ENCODE results near the gene DUSP14. TPM values are rescaled to one million over a fixed set of nuclear protein-coding genes. Genes with fewer than 3 reads are reported as not detected.

Gene DUSP14
- total RNA-seq, 3 donors from 2014 or later = 18.7 to 32.8 (median 24.6) TPM

DNA sequence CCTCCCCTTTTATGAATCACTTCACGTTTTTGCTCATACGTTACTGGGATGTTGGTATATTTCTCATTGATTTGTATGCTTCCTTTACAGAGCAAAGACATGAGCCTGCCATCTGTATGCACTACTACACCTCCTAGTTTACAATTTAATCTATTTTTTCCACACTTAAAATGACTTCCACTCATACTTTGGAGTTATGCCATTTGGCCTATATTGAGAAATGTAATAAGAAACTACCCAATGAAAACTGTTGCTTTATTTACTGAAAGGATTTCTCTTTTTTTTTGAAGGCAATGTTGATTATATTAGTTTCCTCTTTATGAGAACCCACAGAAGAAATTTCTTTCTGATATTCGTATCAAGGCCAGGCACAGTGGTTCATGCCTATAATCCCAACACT, 43.1 kb downstream of the DUSP14 start:
- no peaks in the 10 kb centered on the region for H3K4me1 ChIP-seq
- H3K36me3 ChIP-seq = peaks cover 15% of the 10 kb centered on the region
- H3K4me3 ChIP-seq = no peak overlapping the region
- H3K27me3 ChIP-seq = no peaks in the 10 kb centered on the region
- intact Hi-C loops (cut with DNase I; ENCODE audit: low total_unique reads) = no loop called here
- no peak overlapping the region for H3K27ac ChIP-seq
- DNase-seq (ENCODE audit: low spot score in 2 of 2) = no peak
- no peaks in the 10 kb centered on the region for H3K9me3 ChIP-seq
- TF ChIP-seq POLR2A (IDR thresholded peaks at IDR 0.05) = no peak
- TF ChIP-seq POLR2AphosphoS5 (IDR thresholded peaks at IDR 0.05) = no peak
- TF ChIP-seq, protein P1, sequence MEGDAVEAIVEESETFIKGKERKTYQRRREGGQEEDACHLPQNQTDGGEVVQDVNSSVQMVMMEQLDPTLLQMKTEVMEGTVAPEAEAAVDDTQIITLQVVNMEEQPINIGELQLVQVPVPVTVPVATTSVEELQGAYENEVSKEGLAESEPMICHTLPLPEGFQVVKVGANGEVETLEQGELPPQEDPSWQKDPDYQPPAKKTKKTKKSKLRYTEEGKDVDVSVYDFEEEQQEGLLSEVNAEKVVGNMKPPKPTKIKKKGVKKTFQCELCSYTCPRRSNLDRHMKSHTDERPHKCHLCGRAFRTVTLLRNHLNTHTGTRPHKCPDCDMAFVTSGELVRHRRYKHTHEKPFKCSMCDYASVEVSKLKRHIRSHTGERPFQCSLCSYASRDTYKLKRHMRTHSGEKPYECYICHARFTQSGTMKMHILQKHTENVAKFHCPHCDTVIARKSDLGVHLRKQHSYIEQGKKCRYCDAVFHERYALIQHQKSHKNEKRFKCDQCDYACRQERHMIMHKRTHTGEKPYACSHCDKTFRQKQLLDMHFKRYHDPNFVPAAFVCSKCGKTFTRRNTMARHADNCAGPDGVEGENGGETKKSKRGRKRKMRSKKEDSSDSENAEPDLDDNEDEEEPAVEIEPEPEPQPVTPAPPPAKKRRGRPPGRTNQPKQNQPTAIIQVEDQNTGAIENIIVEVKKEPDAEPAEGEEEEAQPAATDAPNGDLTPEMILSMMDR (IDR thresholded peaks at IDR 0.05) = no peak

- H3K36me3 ChIP-seq = peaks cover 15% of the 10 kb centered on the region
- no peak for DNase-seq (ENCODE audit: low spot score in 2 of 2)
- TF ChIP-seq, protein P1 (IDR thresholded peaks at IDR 0.05) = no peak
- TF ChIP-seq POLR2A (IDR thresholded peaks at IDR 0.05) (no peak), POLR2AphosphoS5 (IDR thresholded peaks at IDR 0.05) (no peak)
Observed at GRCh38 chr17:37535906-37536305, 46.2 kb downstream of the DUSP14 start.

GRCh38 chr17:37538981-37539659, 49.4 kb downstream of the DUSP14 start:
- Histone ChIP-seq H3K9me3 (no peaks in the 10 kb centered on the region), H3K27me3 (no peaks in the 10 kb centered on the region), H3K27ac (no peak overlapping the region), H3K4me3 (no peak overlapping the region), H3K4me1 (no peaks in the 10 kb centered on the region), H3K36me3 (peaks cover 20% of the 10 kb centered on the region)
- DNase-seq (ENCODE audit: low spot score in 2 of 2) = no peak
- intact Hi-C loops (cut with DNase I; ENCODE audit: low total_unique reads) = no loop called here
- TF ChIP-seq, protein P1 (IDR thresholded peaks at IDR 0.05) = no peak
- TF ChIP-seq POLR2AphosphoS5 (IDR thresholded peaks at IDR 0.05) (no peak), POLR2A (IDR thresholded peaks at IDR 0.05) (no peak)

More at GRCh38 chr17:37535906-37536305, 46.2 kb downstream of the DUSP14 start:
- Histone ChIP-seq H3K27ac (no peak overlapping the region), H3K4me3 (no peak overlapping the region), H3K4me1 (no peaks in the 10 kb centered on the region), H3K9me3 (no peaks in the 10 kb centered on the region), H3K27me3 (no peaks in the 10 kb centered on the region)
- intact Hi-C loops (cut with DNase I; ENCODE audit: low total_unique reads) = no loop called here

GRCh38 chr17:37541880-37542660, 52.4 kb downstream of the DUSP14 start:
- H3K4me1 ChIP-seq = no peaks in the 10 kb centered on the region
- intact Hi-C loops (cut with DNase I; ENCODE audit: low total_unique reads) = no loop called here
- H3K4me3 ChIP-seq = no peak overlapping the region
- no peaks in the 10 kb centered on the region for H3K27me3 ChIP-seq
- H3K36me3 ChIP-seq = peaks cover 8% of the 10 kb centered on the region
- TF ChIP-seq, protein P1 (IDR thresholded peaks at IDR 0.05) = no peak
- TF ChIP-seq POLR2AphosphoS5 (IDR thresholded peaks at IDR 0.05) (no peak), POLR2A (IDR thresholded peaks at IDR 0.05) (no peak)
- no peak for DNase-seq (ENCODE audit: low spot score in 2 of 2)
- H3K27ac ChIP-seq = no peak overlapping the region
- H3K9me3 ChIP-seq = no peaks in the 10 kb centered on the region

GRCh38 chr17:37543637-37544052, 54.0 kb downstream of the DUSP14 start:
- intact Hi-C loops (cut with DNase I; ENCODE audit: low total_unique reads) = no loop called here
- H3K36me3 ChIP-seq = peaks cover 5% of the 10 kb centered on the region

More at GRCh38 chr17:37543637-37544052, 54.0 kb downstream of the DUSP14 start:
- Histone ChIP-seq H3K27ac (no peak overlapping the region), H3K27me3 (no peaks in the 10 kb centered on the region), H3K9me3 (no peaks in the 10 kb centered on the region), H3K4me1 (no peaks in the 10 kb centered on the region), H3K4me3 (no peak overlapping the region)
- no peak for DNase-seq (ENCODE audit: low spot score in 2 of 2)
- TF ChIP-seq, protein P1 (IDR thresholded peaks at IDR 0.05) = no peak
- TF ChIP-seq POLR2AphosphoS5 (IDR thresholded peaks at IDR 0.05) (no peak), POLR2A (IDR thresholded peaks at IDR 0.05) (no peak)
